SK-N-SH treated with all-trans-retinoic acid at 6 μM for 48 hours (cell line): Measurements from ENCODE around the gene PIK3R4.

Source experiments
- ARNTL ChIP-seq: fragments of 450-650 bp; formaldehyde crosslinking; IDR thresholded peaks from 2 replicates; pipeline ENCODE4 v1.5.0; 2020; ENCODE audit warnings: low read depth, mild to moderate bottlenecking, moderate library complexity, borderline replicate concordance
- BACH2 ChIP-seq: fragments of 250-450 bp; sonication (Bioruptor Pico); IDR thresholded peaks from 2 replicates; pipeline ENCODE4 v1.9.0; 2021; ENCODE audit warnings: mild to moderate bottlenecking, borderline replicate concordance
- CREB5 ChIP-seq: fragments of 250-450 bp; sonication (Bioruptor Pico); IDR thresholded peaks from 2 replicates; pipeline ENCODE4 v1.5.1; 2020; ENCODE audit warnings: low read depth, mild to moderate bottlenecking, moderate library complexity
- CSDC2 ChIP-seq: fragments of 250-450 bp; sonication (Bioruptor Pico); IDR thresholded peaks from 2 replicates; pipeline ENCODE4 v1.5.0; 2020; ENCODE audit warnings: mild to moderate bottlenecking, moderate library complexity
- TCF4 ChIP-seq: fragments of 250-450 bp; sonication (Bioruptor Pico); IDR thresholded peaks from 2 replicates; pipeline ENCODE4 v1.8.0; 2021; ENCODE audit warnings: mild to moderate bottlenecking, moderate library complexity, borderline replicate concordance
- ZFP3 ChIP-seq: fragments of 250-450 bp; sonication (Bioruptor Pico); IDR thresholded peaks from 2 replicates; pipeline ENCODE4 v1.5.0; 2020; ENCODE audit warnings: mild to moderate bottlenecking, moderate library complexity
- ZFP30 ChIP-seq: fragments of 450-650 bp; formaldehyde crosslinking; IDR thresholded peaks from 2 replicates; pipeline ENCODE4 v1.5.0; 2022; ENCODE audit warnings: mild to moderate bottlenecking, moderate library complexity

GRCh38 chr3:130715616-130716015 lies 31.0 kb downstream of the PIK3R4 start:
- no peak for TF ChIP-seq ZFP30 (CRISPR knock-in tag)
- no peak for TF ChIP-seq CREB5
- no peak for TF ChIP-seq ARNTL (CRISPR knock-in tag)
- no peak for TF ChIP-seq CSDC2 (CRISPR knock-in tag)
- TF ChIP-seq ZFP3 (CRISPR knock-in tag) = no peak
- no peak for TF ChIP-seq BACH2
- TF ChIP-seq TCF4 (CRISPR knock-in tag) = no peak
